ENCODE results near the gene HSF2BP. TPM values are rescaled to one million over a fixed set of nuclear protein-coding genes. Genes with fewer than 3 reads are reported as not detected.
"Not testable (repeated sequence)": the region's sequence is repeated elsewhere in the genome, so short reads cannot be mapped to it uniquely, and the experiment has no call there.

The HSF2BP gene
- total RNA-seq, 3 donors from 2014 or later = 0.32 to 0.48 (median 0.47) TPM

- H3K36me3 ChIP-seq (ENCODE audit: low read depth) = no peaks in the 10 kb centered on the region
- H3K4me3 ChIP-seq = no peak overlapping the region
- H3K4me1 ChIP-seq (ENCODE audit: low read depth) = no peaks in the 10 kb centered on the region
- DNase-seq = no peak
- H3K9me3 ChIP-seq = no peaks in the 10 kb centered on the region
- intact Hi-C loops (cut with DNase I, micrococcal nuclease) = no loop called here
- ATAC-seq = no peak
- TF ChIP-seq CTCF (IDR thresholded peaks at IDR 0.05) = no peak
Observed at GRCh38 chr21:43572446-43572845, 86.8 kb downstream of the HSF2BP start.

GRCh38 chr21:43571976-43572375 is 87.3 kb downstream of the HSF2BP start:
- Histone ChIP-seq H3K9me3 (no peaks in the 10 kb centered on the region), H3K4me1 (ENCODE audit: low read depth) (no peaks in the 10 kb centered on the region), H3K36me3 (ENCODE audit: low read depth) (no peaks in the 10 kb centered on the region), H3K4me3 (no peak overlapping the region)
- intact Hi-C loops (cut with DNase I, micrococcal nuclease) = no loop called here
- no peak for DNase-seq
- no peak for TF ChIP-seq CTCF (IDR thresholded peaks at IDR 0.05)
- ATAC-seq = no peak

GRCh38 chr21:43570195-43570594 is 89.1 kb downstream of the HSF2BP start:
- H3K4me3 ChIP-seq; DNase-seq; H3K9me3 ChIP-seq; intact Hi-C loops (cut with DNase I, micrococcal nuclease); H3K4me1 ChIP-seq (ENCODE audit: low read depth); H3K36me3 ChIP-seq (ENCODE audit: low read depth); ATAC-seq: not testable (repeated sequence)

GRCh38 chr21:43562451-43562850 is 96.8 kb downstream of the HSF2BP start:
- H3K4me1 ChIP-seq (ENCODE audit: low read depth); H3K4me3 ChIP-seq; H3K9me3 ChIP-seq; H3K36me3 ChIP-seq (ENCODE audit: low read depth); ATAC-seq; DNase-seq; intact Hi-C loops (cut with DNase I, micrococcal nuclease): not testable (repeated sequence)

GRCh38 chr21:43540561-43540960 is 118.7 kb downstream of the HSF2BP start:
- H3K4me1 ChIP-seq (ENCODE audit: low read depth); DNase-seq; intact Hi-C loops (cut with DNase I, micrococcal nuclease); H3K36me3 ChIP-seq (ENCODE audit: low read depth); H3K4me3 ChIP-seq; H3K9me3 ChIP-seq; ATAC-seq: not testable (repeated sequence)

GRCh38 chr21:43522495-43523131 is 136.7 kb downstream of the HSF2BP start:
- H3K9me3 ChIP-seq; H3K4me3 ChIP-seq; ATAC-seq; DNase-seq; H3K4me1 ChIP-seq (ENCODE audit: low read depth); H3K36me3 ChIP-seq (ENCODE audit: low read depth); intact Hi-C loops (cut with DNase I, micrococcal nuclease): not testable (repeated sequence)

GRCh38 chr21:43517701-43518100 is 141.6 kb downstream of the HSF2BP start:
- DNase-seq; H3K4me1 ChIP-seq (ENCODE audit: low read depth); H3K9me3 ChIP-seq; ATAC-seq; H3K36me3 ChIP-seq (ENCODE audit: low read depth); intact Hi-C loops (cut with DNase I, micrococcal nuclease); H3K4me3 ChIP-seq: not testable (repeated sequence)

GRCh38 chr21:43516860-43517627 is 142.2 kb downstream of the HSF2BP start:
- DNase-seq; H3K4me1 ChIP-seq (ENCODE audit: low read depth); H3K36me3 ChIP-seq (ENCODE audit: low read depth); H3K4me3 ChIP-seq; H3K9me3 ChIP-seq; intact Hi-C loops (cut with DNase I, micrococcal nuclease): not testable (repeated sequence)
- ATAC-seq = peak; percentile 86

- intact Hi-C loops (cut with DNase I, micrococcal nuclease); DNase-seq; H3K4me3 ChIP-seq; H3K4me1 ChIP-seq (ENCODE audit: low read depth); H3K9me3 ChIP-seq; H3K36me3 ChIP-seq (ENCODE audit: low read depth): not testable (repeated sequence)
- peak; percentile 63 for ATAC-seq
Observed at GRCh38 chr21:43516295-43516847, 142.9 kb downstream of the HSF2BP start.

GRCh38 chr21:43514834-43515233 is 144.5 kb downstream of the HSF2BP start:
- DNase-seq; H3K4me1 ChIP-seq (ENCODE audit: low read depth); H3K9me3 ChIP-seq; H3K36me3 ChIP-seq (ENCODE audit: low read depth); H3K4me3 ChIP-seq; intact Hi-C loops (cut with DNase I, micrococcal nuclease): not testable (repeated sequence)
- peak; percentile 62 for ATAC-seq

- DNase-seq; intact Hi-C loops (cut with DNase I, micrococcal nuclease); H3K4me3 ChIP-seq: not testable (repeated sequence)
Observed at GRCh38 chr21:43513023-43513422, 146.3 kb downstream of the HSF2BP start.

GRCh38 chr21:43511209-43511608 is 148.1 kb downstream of the HSF2BP start:
- ATAC-seq = not testable (repeated sequence)

More at GRCh38 chr21:43513023-43513422, 146.3 kb downstream of the HSF2BP start:
- not testable (repeated sequence) for H3K9me3 ChIP-seq; H3K36me3 ChIP-seq (ENCODE audit: low read depth); H3K4me1 ChIP-seq (ENCODE audit: low read depth)
- ATAC-seq = peak; percentile 21

More at GRCh38 chr21:43511209-43511608, 148.1 kb downstream of the HSF2BP start:
- H3K9me3 ChIP-seq; H3K4me3 ChIP-seq; intact Hi-C loops (cut with DNase I, micrococcal nuclease); H3K36me3 ChIP-seq (ENCODE audit: low read depth); DNase-seq; H3K4me1 ChIP-seq (ENCODE audit: low read depth): not testable (repeated sequence)
